Endothelial cell of umbilical vein (primary cell): ENCODE results near the gene IKZF4. TPM values are rescaled to one million over a fixed set of nuclear protein-coding genes. Genes with fewer than 3 reads are reported as not detected.

Source experiments
- BruUV-seq: library from RNA; stranded (reverse); fragments of 400-500 nt; replicated peaks from 2 replicates; lab custom pipeline; 2021; lab: Mats Ljungman, UMichigan
- CTCF ChIA-PET: fragments of 300-600, 350-600 bp; sonication (Branson Sonifier 250); formaldehyde crosslinking; loops from one replicate; lab custom pipeline; 2021; ENCODE audit warnings: antibody characterized with exemption, inconsistent platforms; lab: Charles Lee
- POLR2A ChIA-PET: fragments of 300-600, 350-600 bp; sonication (Branson Sonifier 250); formaldehyde crosslinking; loops from one replicate; lab custom pipeline; 2021; ENCODE audit warnings: antibody characterized with exemption, inconsistent platforms; lab: Charles Lee
- DNase-seq: peaks from one replicate; pipeline ENCODE4 v3.0.0-alpha.2; 2011; ENCODE audit warnings: low read depth, low spot score
- FAIRE-seq: peaks from 2 replicates; lab custom pipeline; 2011; peaks lifted over from hg19 to GRCh38; lab: Jason Lieb, UNC
- H2AFZ ChIP-seq: 2 replicates; pipeline ENCODE4 v1.6.0; 2012; ENCODE audit warnings: low read depth, low read length, control low read depth, inconsistent platforms
- H3K27ac ChIP-seq: 2 replicates; pipeline ENCODE4 v1.5.1; 2011; ENCODE audit warnings: low read depth, mild to moderate bottlenecking, control low read depth, low read length, moderate library complexity; ENCODE audit not compliant: insufficient read depth
- H3K27me3 ChIP-seq, 2 experiments: 2 replicates each; pipeline versions ENCODE4 v1.6.0 to v1.6.1; 2011; ENCODE audit warnings: low read length in 2 of 2, mixed read lengths in 1 of 2; ENCODE audit not compliant: control insufficient read depth in 2 of 2, insufficient read depth in 2 of 2
- H3K36me3 ChIP-seq, 2 experiments: 2 replicates in 1 of 2; 3 replicates in 1 of 2; pipeline ENCODE4 v1.5.1; 2011; ENCODE audit warnings: low read length in 2 of 2, mild to moderate bottlenecking in 1 of 2, moderate library complexity in 1 of 2; ENCODE audit not compliant: control insufficient read depth in 2 of 2, insufficient read depth in 2 of 2; ENCODE audit errors: extremely low read depth in 1 of 2
- H3K4me1 ChIP-seq: 3 replicates; pipeline ENCODE4 v1.5.1; 2011; ENCODE audit warnings: mild to moderate bottlenecking, low read length; ENCODE audit not compliant: control insufficient read depth, insufficient read depth; ENCODE audit errors: extremely low read depth
- H3K4me2 ChIP-seq: 2 replicates; pipeline ENCODE4 v1.6.1; 2011; ENCODE audit warnings: low read length, control low read depth, mixed read lengths; ENCODE audit not compliant: insufficient read depth
- H3K4me3 ChIP-seq, 3 experiments: fragments of 200-600 bp in 1 of 3; sonication (generic), shearing (Covaris generic) in 1 of 3; replicated peaks in 1 of 3; 2 replicates each; pipeline ENCODE4 v1.5.1; 2011 to 2016; ENCODE audit warnings: control low read depth in 3 of 3, low read length in 3 of 3, mild to moderate bottlenecking in 2 of 3, inconsistent platforms in 1 of 3, low read depth in 1 of 3, moderate library complexity in 1 of 3; ENCODE audit not compliant: insufficient read depth in 1 of 3
- H3K79me2 ChIP-seq: 2 replicates; pipeline ENCODE4 v1.6.0; 2012; ENCODE audit warnings: low read length, inconsistent platforms; ENCODE audit not compliant: control insufficient read depth, insufficient read depth
- H3K9ac ChIP-seq: replicated peaks from 2 replicates; pipeline ENCODE3; 2011; ENCODE audit warnings: low read length, control low read depth; ENCODE audit not compliant: insufficient read depth; ENCODE audit errors: extremely low read depth
- H3K9me1 ChIP-seq: replicated peaks from 3 replicates; pipeline ENCODE4 v1.6.0; 2011; ENCODE audit warnings: mild to moderate bottlenecking, low read length; ENCODE audit not compliant: control insufficient read depth, insufficient read depth; ENCODE audit errors: extremely low read depth
- H3K9me3 ChIP-seq: replicated peaks from 2 replicates; pipeline ENCODE4 v1.5.1; 2012; ENCODE audit warnings: low read length, inconsistent platforms; ENCODE audit not compliant: control insufficient read depth, insufficient read depth
- H4K20me1 ChIP-seq: replicated peaks from 2 replicates; pipeline ENCODE3; 2011; ENCODE audit warnings: mild to moderate bottlenecking, low read length; ENCODE audit not compliant: control insufficient read depth, insufficient read depth; ENCODE audit errors: extremely low read depth
- EZH2 ChIP-seq: IDR thresholded peaks from 2 replicates; pipeline ENCODE4 v1.6.1; 2012; ENCODE audit warnings: borderline replicate concordance, low read depth, mild to moderate bottlenecking, moderate library complexity, low read length, inconsistent platforms; ENCODE audit not compliant: severe bottlenecking
- FOS ChIP-seq: IDR thresholded peaks from 2 replicates; pipeline ENCODE4 v1.6.1; 2011; ENCODE audit warnings: mild to moderate bottlenecking, low read length, moderate library complexity, borderline replicate concordance; ENCODE audit not compliant: insufficient read depth
- GATA2 ChIP-seq: IDR thresholded peaks from 2 replicates; pipeline ENCODE4 v1.7.0; 2011; ENCODE audit warnings: low read depth, mild to moderate bottlenecking, moderate library complexity, mixed read lengths, low read length; ENCODE audit not compliant: insufficient read length, insufficient read depth
- JUN ChIP-seq: IDR thresholded peaks from 2 replicates; pipeline ENCODE4 v1.6.1; 2011; ENCODE audit warnings: borderline replicate concordance, low read depth; ENCODE audit not compliant: insufficient read length, insufficient read depth
- POLR2A ChIP-seq: IDR thresholded peaks from 2 replicates; pipeline ENCODE4 v1.6.1; 2012; ENCODE audit warnings: low read depth, mild to moderate bottlenecking, control low read depth, low read length
- POLR2AphosphoS5 ChIP-seq: IDR thresholded peaks from 2 replicates; pipeline ENCODE4 v1.6.1; 2012; ENCODE audit warnings: low read depth, mild to moderate bottlenecking, control low read depth, low read length, moderate library complexity; ENCODE audit not compliant: insufficient read depth
- dilution Hi-C: fragments of 300-500 bp; cut with MboI; formaldehyde crosslinking; loops from one replicate; pipeline ENCODE4 v1.15.0; 2019; ENCODE audit warnings: low sequenced_read_pairs; ENCODE audit not compliant: extremely low pct_ligation_motif_present
- intact Hi-C: fragments of 100-400 bp; cut with micrococcal nuclease; formaldehyde crosslinking; loops from one replicate; pipeline ENCODE4 v1.10.0; 2022
- polyA plus RNA-seq, 4 experiments: library from polyadenylated mRNA; depleted of rRNA in 3 of 4; stranded (reverse) in 3 of 4; unstranded in 1 of 4; fragments of >200 nt; gene quantifications; 2 replicates each; pipeline versions ENCODE4 v1.2.1 to v1.2.3, GENCODE V29; 2011 to 2012; ENCODE audit warnings: missing spikeins in 1 of 4
- total RNA-seq: library from RNA; stranded (reverse); gene quantifications from 2 replicates; pipeline ENCODE4 v1.2.3, GENCODE V29; 2021
- TF ChIP-seq, protein P1 (sequence below): IDR thresholded peaks from 2 replicates; pipeline ENCODE4 v1.6.1; 2011; ENCODE audit not compliant: insufficient read depth, insufficient read length
- TF ChIP-seq, protein P2 (sequence below), 2 donors: IDR thresholded peaks; 1 replicate in 1 of 2; 2 replicates in 1 of 2; pipeline ENCODE4 v1.5.1; 2011; ENCODE audit warnings: low read length in 2 of 2, mild to moderate bottlenecking in 2 of 2, moderate library complexity in 2 of 2, control low read depth in 1 of 2, inconsistent platforms in 1 of 2, low read depth in 1 of 2; ENCODE audit not compliant: insufficient read depth in 1 of 2; ENCODE audit errors: extremely low read depth in 1 of 2

Gene IKZF4
- total and polyA plus RNA-seq, 2 donors (not counting 3 experiments of a cell fraction or from before 2014, with no cell fraction given): 3.4 to 5.4 TPM

DNA sequence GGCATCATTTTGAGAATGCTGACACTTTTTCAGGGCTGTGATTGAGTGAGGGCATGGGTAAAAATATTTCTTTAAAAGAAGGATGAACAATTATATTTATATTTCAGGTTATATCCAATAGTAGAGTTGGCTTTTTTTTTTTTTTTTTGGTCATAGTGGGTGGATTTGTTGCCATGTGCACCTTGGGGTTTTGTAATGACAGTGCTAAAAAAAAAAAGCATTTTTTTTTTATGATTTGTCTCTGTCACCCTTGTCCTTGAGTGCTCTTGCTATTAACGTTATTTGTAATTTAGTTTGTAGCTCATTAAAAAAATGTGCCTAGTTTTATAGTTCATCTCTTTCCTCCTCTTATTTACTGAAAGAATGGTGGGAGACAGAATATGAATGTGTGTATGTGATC, 48.4 kb upstream of the IKZF4 start:
- H3K9ac ChIP-seq: peak overlapping the region; percentile 72
- ChIA-PET CTCF (interaction anchor here (0.6 to 2.1 kb wide), 3 partner anchors 15 to 101 kb away, joined by 3 to 11 read pairs (median 5); no protein-coding TSS in a partner anchor), POLR2A (no interaction called here)
- H3K4me1 ChIP-seq: peaks cover 27% of the 10 kb centered on the region
- TF ChIP-seq EZH2 (no peak), JUN (no peak), POLR2A (no peak)
- TF ChIP-seq, protein P1, sequence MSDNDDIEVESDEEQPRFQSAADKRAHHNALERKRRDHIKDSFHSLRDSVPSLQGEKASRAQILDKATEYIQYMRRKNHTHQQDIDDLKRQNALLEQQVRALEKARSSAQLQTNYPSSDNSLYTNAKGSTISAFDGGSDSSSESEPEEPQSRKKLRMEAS: no peak
- no peaks in the 10 kb centered on the region for H3K27me3 ChIP-seq
- BruUV-seq: no TSS peak
- peaks cover 38% of the 10 kb centered on the region for H3K79me2 ChIP-seq
- intact Hi-C loops: loop anchor here (2.0 kb wide), 1 partner anchor 40 kb away; no protein-coding TSS in a partner anchor
- dilution Hi-C loops: no loop called here
- no peak for FAIRE-seq
- H3K4me2 ChIP-seq: peak overlapping the region; percentile 81
- no peaks in the 10 kb centered on the region for H4K20me1 ChIP-seq
- peak overlapping the region; percentile 78 for H3K27ac ChIP-seq
- H3K36me3 ChIP-seq: peaks cover 1 to 3% of the 10 kb centered on the region in 2 experiments
- no peak overlapping the region for H2AFZ ChIP-seq
- no peak for DNase-seq
- peak overlapping the region in 2 of 3 experiments; percentile 46 to 79 for H3K4me3 ChIP-seq
- H3K9me1 ChIP-seq: no peaks in the 10 kb centered on the region
- H3K9me3 ChIP-seq: no peaks in the 10 kb centered on the region

DNA sequence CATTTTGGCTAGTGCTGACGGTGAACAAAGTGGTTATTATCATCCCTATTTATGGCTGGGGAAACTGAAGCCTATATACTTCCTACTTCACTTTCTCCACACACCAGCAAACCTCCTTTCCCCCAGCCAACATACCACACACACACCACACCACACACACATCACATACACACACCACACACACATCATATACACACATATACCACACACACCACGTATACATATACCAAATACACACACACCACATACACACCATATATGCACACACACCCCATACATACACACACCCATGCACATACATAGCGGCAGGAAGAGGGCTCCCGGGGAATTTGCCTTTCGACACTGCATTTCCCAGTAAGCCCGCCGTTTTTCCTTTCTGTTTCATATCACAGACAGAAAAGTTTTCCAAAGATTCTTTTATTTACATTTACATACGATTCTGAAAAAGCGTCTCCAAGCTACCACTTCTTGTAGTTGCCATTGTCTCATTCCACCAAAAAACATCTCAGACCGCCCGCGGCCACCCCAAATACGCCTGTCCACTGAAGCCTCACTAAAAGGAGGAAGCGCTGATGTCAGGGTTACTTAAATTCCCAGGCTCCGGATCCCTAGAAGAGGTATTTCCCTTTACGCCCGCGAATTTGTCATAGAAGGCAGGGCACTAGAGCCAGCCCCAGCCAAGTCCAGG, 47.8 kb upstream of the IKZF4 start:
- peak overlapping the region; percentile 22 to 79 (median 46) for H3K4me3 ChIP-seq
- H3K27ac ChIP-seq: peak overlapping the region; percentile 78
- intact Hi-C loops: loop anchor here (1.0 to 2.0 kb wide), 4 partner anchors 40 to 156 kb away; partner anchors contain the start of genes DNAJC14 and SARNP
- dilution Hi-C loops: no loop called here
- peak overlapping the region; percentile 72 for H3K9ac ChIP-seq
- H3K4me2 ChIP-seq: peak overlapping the region; percentile 81
- H3K36me3 ChIP-seq: peaks cover 1 to 3% of the 10 kb centered on the region in 2 experiments
- ChIA-PET POLR2A (interaction anchor here (0.7 to 1.6 kb wide), 14 partner anchors 10 to 244 kb away, joined by 3 to 18 read pairs (median 4); partner anchors contain the start of genes CD63, DNAJC14, PA2G4 and SUOX), CTCF (interaction anchor here (0.6 to 3.0 kb wide), 12 partner anchors 13 to 235 kb away, joined by 3 to 34 read pairs (median 5); partner anchors contain the start of genes DGKA, DNAJC14, PA2G4 and SUOX)
- peak overlapping the region; percentile 39 for H2AFZ ChIP-seq
- H3K79me2 ChIP-seq: peaks cover 38% of the 10 kb centered on the region
- TF ChIP-seq POLR2AphosphoS5 (no peak), FOS (no peak), GATA2 (no peak), POLR2A (peak; percentile 42)
- TF ChIP-seq, protein P2, sequence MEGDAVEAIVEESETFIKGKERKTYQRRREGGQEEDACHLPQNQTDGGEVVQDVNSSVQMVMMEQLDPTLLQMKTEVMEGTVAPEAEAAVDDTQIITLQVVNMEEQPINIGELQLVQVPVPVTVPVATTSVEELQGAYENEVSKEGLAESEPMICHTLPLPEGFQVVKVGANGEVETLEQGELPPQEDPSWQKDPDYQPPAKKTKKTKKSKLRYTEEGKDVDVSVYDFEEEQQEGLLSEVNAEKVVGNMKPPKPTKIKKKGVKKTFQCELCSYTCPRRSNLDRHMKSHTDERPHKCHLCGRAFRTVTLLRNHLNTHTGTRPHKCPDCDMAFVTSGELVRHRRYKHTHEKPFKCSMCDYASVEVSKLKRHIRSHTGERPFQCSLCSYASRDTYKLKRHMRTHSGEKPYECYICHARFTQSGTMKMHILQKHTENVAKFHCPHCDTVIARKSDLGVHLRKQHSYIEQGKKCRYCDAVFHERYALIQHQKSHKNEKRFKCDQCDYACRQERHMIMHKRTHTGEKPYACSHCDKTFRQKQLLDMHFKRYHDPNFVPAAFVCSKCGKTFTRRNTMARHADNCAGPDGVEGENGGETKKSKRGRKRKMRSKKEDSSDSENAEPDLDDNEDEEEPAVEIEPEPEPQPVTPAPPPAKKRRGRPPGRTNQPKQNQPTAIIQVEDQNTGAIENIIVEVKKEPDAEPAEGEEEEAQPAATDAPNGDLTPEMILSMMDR (IDR thresholded peaks at IDR 0.05; ENCODE audit: extremely low read depth in 1 of 2, insufficient read depth in 1 of 2, low read depth in 1 of 2, low read length in 2 of 2): no peak
- TSS peak; percentile 93 for BruUV-seq
- H3K27me3 ChIP-seq: no peaks in the 10 kb centered on the region
- no peak for DNase-seq
- H3K9me3 ChIP-seq: no peaks in the 10 kb centered on the region
- no peak for FAIRE-seq
- no peaks in the 10 kb centered on the region for H4K20me1 ChIP-seq
- peaks cover 27% of the 10 kb centered on the region for H3K4me1 ChIP-seq
- H3K9me1 ChIP-seq: no peaks in the 10 kb centered on the region
